ENCODE results near the gene ZG16B.

- no peak for TF ChIP-seq POLR2A (IDR thresholded peaks at IDR 0.05)
- TF ChIP-seq CTCF (IDR thresholded peaks at IDR 0.05): no peak
- no peak for TF ChIP-seq EP300 (IDR thresholded peaks at IDR 0.05)
These were observed 30.8 kb upstream of the ZG16B start for GRCh38 chr16:2799205-2799858.

Measured in ovary (tissue), 3 donors.